ENCODE data around the gene AGPS.

- TF ChIP-seq CTCF (conservative IDR thresholded peaks at IDR 0.05 in 1 of 2, IDR thresholded peaks at IDR 0.05 in 1 of 2; ENCODE audit: low read depth in 1 of 2, low read length in 2 of 2) (no peak), EZH2 (IDR thresholded peaks at IDR 0.05; ENCODE audit: low read length, missing control alignments) (no peak)
Observed at GRCh38 chr2:177413703-177414102, 21.1 kb downstream of the AGPS start.
